ENCODE measurements around the gene NT5DC1.

- TF ChIP-seq POLR2A (IDR thresholded peaks at IDR 0.05; ENCODE audit: low read length), result no peak
- no peak for TF ChIP-seq KDM1A (IDR thresholded peaks at IDR 0.05; ENCODE audit: low read depth)
- no peak for TF ChIP-seq CEBPB (IDR thresholded peaks at IDR 0.05)
- TF ChIP-seq CTCF (IDR thresholded peaks at IDR 0.05), result no peak
Measured at GRCh38 chr6:116248577-116248976, 147.9 kb downstream of the NT5DC1 start.

Measured in A549 (cell line).